HCT116 (cell line): ENCODE measurements around the gene SCT. TPM values are rescaled to one million over a fixed set of nuclear protein-coding genes. Genes with fewer than 3 reads are reported as not detected.

Experiments used
- ATAC-seq: fragments of 200-7000 bp; cut with Tn5 transposase; 2 replicates; pipeline ENCODE4 v1.9.1; 2020; ENCODE audit warnings: mild to moderate bottlenecking, moderate library complexity
- BruUV-seq: library from RNA; stranded (reverse); fragments of 400-500 nt; replicated peaks from 2 replicates; lab custom pipeline; 2021; lab: Mats Ljungman, UMichigan
- CTCF ChIA-PET: fragments of 300-600 bp; sonication (Branson Sonifier 250); formaldehyde crosslinking; loops from one replicate; lab custom pipeline; 2021; ENCODE audit warnings: antibody characterized with exemption; lab: Charles Lee
- POLR2A ChIA-PET: fragments of 300-600, 350-600 bp; sonication (Branson Sonifier 250); formaldehyde crosslinking; loops from one replicate; lab custom pipeline; 2021; ENCODE audit warnings: antibody characterized with exemption; lab: Charles Lee
- RAD21 ChIA-PET, 2 experiments: fragments of 300-600 bp; sonication (Branson Sonifier 250); formaldehyde crosslinking; loops; one replicate each; lab custom pipeline; 2023; ENCODE audit warnings: low total read pairs in 2 of 2; ENCODE audit not compliant: uncharacterized antibody in 2 of 2, unreplicated experiment in 2 of 2, low non-redundant PET in 1 of 2; lab: Charles Lee
- DNase-seq: peaks from one replicate; pipeline ENCODE4 v3.0.0-alpha.2; 2010; ENCODE audit warnings: low read depth, low spot score
- H2AFZ ChIP-seq: fragments of 200-600 bp; shearing (Covaris generic), sonication (generic); 2 replicates; pipeline ENCODE4 v1.6.1; 2017; ENCODE audit warnings: low read depth, mixed run types, mixed read lengths, antibody characterized with exemption, low read length; ENCODE audit not compliant: poor library complexity, severe bottlenecking
- H3K27ac ChIP-seq: 2 replicates; pipeline ENCODE4 v1.5.1; 2012; ENCODE audit warnings: low read depth, low read length
- H3K27me3 ChIP-seq: fragments of 200-600 bp; sonication (generic); 2 replicates; pipeline ENCODE4 v1.6.1; 2016; ENCODE audit warnings: mixed run types, low read length, mixed read lengths; ENCODE audit not compliant: insufficient read depth
- H3K36me3 ChIP-seq, 2 experiments: fragments of 200-500 bp in 1 of 2; fragments of 200-600 bp in 1 of 2; sonication (Bioruptor generic) in 1 of 2; sonication (generic) in 1 of 2; 2 replicates each; pipeline versions ENCODE4 v1.5.1 to v1.6.1; 2014 to 2016; ENCODE audit warnings: low read length in 2 of 2, inconsistent platforms in 1 of 2, mixed read lengths in 1 of 2, mixed run types in 1 of 2; ENCODE audit not compliant: insufficient read depth in 2 of 2, control insufficient read depth in 1 of 2
- H3K4me1 ChIP-seq, 2 experiments: fragments of 200-600 bp in 1 of 2; sonication (generic) in 1 of 2; 2 replicates each; pipeline versions ENCODE4 v1.5.1 to v1.6.1; 2012 to 2017; ENCODE audit warnings: low read length in 2 of 2, inconsistent platforms in 1 of 2, mild to moderate bottlenecking in 1 of 2, mixed read lengths in 1 of 2, mixed run types in 1 of 2, moderate library complexity in 1 of 2; ENCODE audit not compliant: insufficient read depth in 2 of 2, control insufficient read depth in 1 of 2
- H3K4me2 ChIP-seq: fragments of 200-600 bp; sonication (generic); 2 replicates; pipeline ENCODE4 v1.6.1; 2017; ENCODE audit warnings: mixed run types, low read length, mixed read lengths
- H3K4me3 ChIP-seq, 2 experiments: fragments of 200-600 bp in 1 of 2; sonication (generic) in 1 of 2; replicated peaks in 1 of 2; 2 replicates each; pipeline ENCODE4 v1.5.1; 2011 to 2016; ENCODE audit warnings: low read length in 2 of 2, control low read depth in 1 of 2, low read depth in 1 of 2, mild to moderate bottlenecking in 1 of 2, mixed read lengths in 1 of 2, mixed run types in 1 of 2
- H3K79me2 ChIP-seq: fragments of 200-600 bp; sonication (generic); 2 replicates; pipeline ENCODE4 v1.6.1; 2017; ENCODE audit warnings: mild to moderate bottlenecking, mixed run types, low read length, moderate library complexity, mixed read lengths; ENCODE audit not compliant: insufficient read depth
- H3K9ac ChIP-seq: fragments of 200-600 bp; sonication (generic); 2 replicates; pipeline ENCODE4 v1.6.1; 2016; ENCODE audit warnings: low read length, mixed read lengths
- H3K9me2 ChIP-seq: fragments of 200-600 bp; sonication (generic), shearing (Covaris generic); 2 replicates; pipeline ENCODE4 v1.6.1; 2017; ENCODE audit warnings: mixed run types, mild to moderate bottlenecking, moderate library complexity; ENCODE audit not compliant: insufficient read depth
- H3K9me3 ChIP-seq, 2 experiments: fragments of 200-500 bp in 1 of 2; fragments of 200-600 bp in 1 of 2; sonication (Bioruptor generic) in 1 of 2; sonication (generic) in 1 of 2; 2 replicates each; pipeline ENCODE4 v1.6.1; 2014 to 2017; ENCODE audit warnings: low read length in 2 of 2, mixed read lengths in 2 of 2, inconsistent platforms in 1 of 2, low read depth in 1 of 2, mild to moderate bottlenecking in 1 of 2, mixed run types in 1 of 2, moderate library complexity in 1 of 2; ENCODE audit not compliant: control insufficient read depth in 1 of 2, insufficient read depth in 1 of 2
- H4K20me1 ChIP-seq: fragments of 200-600 bp; sonication (generic), shearing (Covaris generic); 2 replicates; pipeline ENCODE4 v1.6.1; 2017; ENCODE audit warnings: mixed run types, mild to moderate bottlenecking, moderate library complexity; ENCODE audit not compliant: insufficient read depth
- ATF3 ChIP-seq: IDR thresholded peaks from 2 replicates; pipeline ENCODE4 v1.6.1; 2012
- CBX3 ChIP-seq: IDR thresholded peaks from 2 replicates; pipeline ENCODE4 v1.6.1; 2012; ENCODE audit warnings: low read depth
- CEBPB ChIP-seq: IDR thresholded peaks from 2 replicates; pipeline ENCODE4 v1.6.1; 2012; ENCODE audit warnings: low read depth
- EGR1 ChIP-seq: IDR thresholded peaks from 2 replicates; pipeline ENCODE4 v1.6.1; 2012; ENCODE audit warnings: low read depth
- EZH2 ChIP-seq: fragments of 200-600 bp; sonication (generic); IDR thresholded peaks from 2 replicates; pipeline ENCODE4 v1.6.1; 2017; ENCODE audit warnings: antibody characterized with exemption, mixed run types
- MAX ChIP-seq: IDR thresholded peaks from 2 replicates; pipeline ENCODE4 v1.6.1; 2012
- POLR2A ChIP-seq: IDR thresholded peaks from 2 replicates; pipeline ENCODE4 v1.7.0; 2011; ENCODE audit warnings: borderline replicate concordance; ENCODE audit not compliant: insufficient read depth, insufficient read length; ENCODE audit errors: extremely low read depth
- POLR2AphosphoS5 ChIP-seq: IDR thresholded peaks from 2 replicates; pipeline ENCODE4 v1.6.1; 2011; ENCODE audit warnings: mild to moderate bottlenecking, low read depth, low read length, moderate library complexity
- RAD21 ChIP-seq: IDR thresholded peaks from 2 replicates; pipeline ENCODE4 v1.6.1; 2012; ENCODE audit warnings: low read depth, mild to moderate bottlenecking
- REST ChIP-seq: IDR thresholded peaks from 2 replicates; pipeline ENCODE4 v1.6.1; 2012; ENCODE audit warnings: low read depth
- SIN3A ChIP-seq: IDR thresholded peaks from 2 replicates; pipeline ENCODE4 v1.6.1; 2012; ENCODE audit warnings: low read depth
- SP1 ChIP-seq: IDR thresholded peaks from 2 replicates; pipeline ENCODE4 v1.6.1; 2012; ENCODE audit warnings: low read depth
- SRF ChIP-seq: IDR thresholded peaks from 2 replicates; pipeline ENCODE4 v1.6.1; 2012; ENCODE audit warnings: low read depth
- TCF7L2 ChIP-seq: IDR thresholded peaks from 2 replicates; pipeline ENCODE4 v1.7.0; 2011; ENCODE audit warnings: borderline replicate concordance, inconsistent platforms; ENCODE audit not compliant: insufficient read depth, insufficient read length; ENCODE audit errors: extremely low read depth
- ZFX ChIP-seq: fragments of 450-650 bp; IDR thresholded peaks from 2 replicates; pipeline ENCODE4 v1.6.1; 2017
- intact Hi-C: fragments of 100-400 bp; cut with micrococcal nuclease; formaldehyde crosslinking; loops from 2 replicates; pipeline ENCODE4 v1.10.0; 2022
- total RNA-seq: library from RNA; stranded (reverse); gene quantifications from one replicate; pipeline ENCODE4 v1.2.1, GENCODE V29; 2021; ENCODE audit not compliant: unreplicated experiment

Gene SCT
- total RNA-seq, 1 experiment from 2014 or later, result not detected

DNA sequence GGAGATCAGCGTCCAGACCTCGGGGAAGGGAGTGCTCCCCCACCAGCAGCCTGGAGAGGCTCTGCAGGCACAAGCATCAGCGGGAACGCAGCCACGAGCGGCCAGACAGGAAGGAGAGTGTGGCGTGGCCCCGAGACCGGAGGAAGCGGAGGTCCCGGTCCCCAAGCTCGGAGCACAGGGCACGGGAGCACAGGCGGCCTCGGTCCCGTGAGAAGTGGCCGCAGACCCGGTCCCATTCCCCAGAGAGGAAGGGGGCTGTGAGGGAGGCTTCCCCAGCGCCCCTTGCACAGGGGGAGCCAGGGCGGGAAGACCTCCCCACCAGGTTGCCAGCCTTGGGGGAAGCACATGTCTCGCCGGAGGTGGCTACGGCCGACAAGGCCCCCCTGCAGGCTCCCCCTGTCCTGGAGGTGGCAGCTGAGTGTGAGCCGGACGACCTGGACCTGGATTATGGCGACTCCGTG, 18.2 kb downstream of the SCT start:
- ATAC-seq (no peak), DNase-seq (no peak)
- peaks cover 9% of the 10 kb centered on the region; the same call in 1 of the 2 replicates for H4K20me1 ChIP-seq
- no peak overlapping the region for H3K9ac ChIP-seq
- H3K9me2 ChIP-seq, result no peaks in the 10 kb centered on the region
- H3K4me3 ChIP-seq, result no peak overlapping the region
- H3K36me3 ChIP-seq, result peaks cover 41 to 54% of the 10 kb centered on the region in 2 experiments; a peak in 3 of 4 replicates
- intact Hi-C loops, result no loop called here
- no peaks in the 10 kb centered on the region for H3K9me3 ChIP-seq
- ChIA-PET POLR2A (no interaction called here), CTCF (no interaction called here)
- H3K4me1 ChIP-seq, result peaks cover 7 to 16% of the 10 kb centered on the region in 2 experiments
- BruUV-seq, result TSS peak; percentile 15
- H3K79me2 ChIP-seq, result peaks cover 14% of the 10 kb centered on the region; the same call in 1 of the 2 replicates
- H3K4me2 ChIP-seq, result no peak overlapping the region
- H3K27me3 ChIP-seq, result no peaks in the 10 kb centered on the region
- H3K27ac ChIP-seq, result no peak overlapping the region
- no peak overlapping the region for H2AFZ ChIP-seq
- TF ChIP-seq MAX (no peak), EGR1 (no peak), TCF7L2 (no peak), EZH2 (no peak), RAD21 (no peak), SIN3A (no peak), POLR2AphosphoS5 (no peak)
- TF ChIP-seq, all 23 proteins: peak for 0
- RAD21 ChIA-PET, result no interaction called here

DNA sequence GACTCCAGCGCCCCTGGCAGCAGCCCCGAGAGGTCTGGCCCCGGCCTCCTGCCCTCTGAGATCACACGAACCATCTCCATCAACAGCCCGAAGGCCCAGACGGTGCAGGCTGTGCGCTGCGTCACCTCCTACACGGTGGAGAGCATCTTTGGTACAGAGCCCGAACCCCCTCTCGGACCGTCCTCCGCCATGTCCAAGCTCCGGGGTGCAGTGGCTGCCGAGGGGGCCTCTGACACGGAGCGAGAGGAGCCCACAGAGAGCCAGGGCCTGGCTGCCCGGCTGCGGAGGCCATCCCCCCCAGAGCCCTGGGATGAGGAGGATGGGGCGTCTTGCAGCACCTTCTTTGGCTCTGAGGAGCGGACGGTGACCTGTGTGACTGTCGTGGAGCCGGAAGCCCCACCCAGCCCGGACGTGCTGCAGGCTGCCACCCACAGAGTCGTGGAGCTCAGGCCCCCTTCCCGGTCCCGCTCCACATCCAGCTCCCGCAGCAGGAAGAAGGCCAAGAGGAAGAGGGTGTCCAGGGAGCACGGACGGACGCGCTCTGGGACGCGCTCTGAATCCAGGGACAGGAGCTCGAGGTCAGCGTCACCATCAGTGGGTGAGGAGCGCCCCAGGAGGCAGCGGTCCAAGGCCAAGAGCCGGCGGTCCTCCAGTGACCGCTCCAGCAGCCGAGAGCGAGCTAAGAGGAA, 18.9 kb downstream of the SCT start:
- H3K9me2 ChIP-seq, result no peaks in the 10 kb centered on the region
- no peak overlapping the region for H3K4me3 ChIP-seq
- H3K4me2 ChIP-seq, result no peak overlapping the region
- intact Hi-C loops, result no loop called here
- peaks cover 3 to 10% of the 10 kb centered on the region in 2 experiments; a peak in 3 of 4 replicates for H3K4me1 ChIP-seq
- peaks cover 8% of the 10 kb centered on the region; the same call in 1 of the 2 replicates for H4K20me1 ChIP-seq
- POLR2A ChIA-PET, result no interaction called here
- no peaks in the 10 kb centered on the region for H3K9me3 ChIP-seq
- CTCF ChIA-PET, result no interaction called here
- no peak for ATAC-seq
- H3K27me3 ChIP-seq, result no peaks in the 10 kb centered on the region
- no peak overlapping the region for H3K27ac ChIP-seq
- BruUV-seq, result no TSS peak
- DNase-seq, result no peak
- RAD21 ChIA-PET, result no interaction called here
- H3K79me2 ChIP-seq, result peaks cover 15% of the 10 kb centered on the region; the same call in 1 of the 2 replicates
- no peak overlapping the region for H3K9ac ChIP-seq
- peaks cover 42 to 56% of the 10 kb centered on the region in 2 experiments; a peak in 3 of 4 replicates for H3K36me3 ChIP-seq
- H2AFZ ChIP-seq, result no peak overlapping the region
- TF ChIP-seq EGR1, result no peak
- no peak for TF ChIP-seq ZFX
- no peak for TF ChIP-seq CBX3
- no peak for TF ChIP-seq POLR2A
- TF ChIP-seq CEBPB, result no peak
- no peak for TF ChIP-seq MAX
- TF ChIP-seq TCF7L2, result no peak
- TF ChIP-seq ATF3, result no peak
- TF ChIP-seq SRF, result no peak
- no peak for TF ChIP-seq REST
- no peak for TF ChIP-seq SP1
